H1 (cell line): ENCODE results near the gene FOXJ2. TPM values are rescaled to one million over a fixed set of nuclear protein-coding genes. Genes with fewer than 3 reads are reported as not detected.

ENCODE experiments used
- CREB1 ChIP-seq: IDR thresholded peaks from 2 replicates; pipeline ENCODE4 v1.6.1; 2012; ENCODE audit warnings: inconsistent platforms
- EGR1 ChIP-seq: IDR thresholded peaks from 2 replicates; pipeline ENCODE4 v1.6.1; 2011; ENCODE audit warnings: low read depth, low read length, borderline replicate concordance
- NANOG ChIP-seq: IDR thresholded peaks from 2 replicates; pipeline ENCODE4 v1.6.1; 2011; ENCODE audit warnings: low read length, low read depth, mild to moderate bottlenecking, inconsistent platforms; ENCODE audit not compliant: insufficient read depth, poor library complexity, severe bottlenecking
- YY1 ChIP-seq: IDR thresholded peaks from 2 replicates; pipeline ENCODE4 v1.6.1; 2011; ENCODE audit warnings: low read depth, mild to moderate bottlenecking, low read length
- polyA plus RNA-seq, 7 experiments: library from polyadenylated mRNA; depleted of rRNA in 3 of 7; stranded (reverse) in 5 of 7; unstranded in 2 of 7; fragments of >200 nt in 5 of 7; fragments of 200-250 nt in 2 of 7; gene quantifications; 1 replicate in 5 of 7; 2 replicates in 1 of 7; 4 replicates in 1 of 7; pipeline versions ENCODE4 v1.2.1 to v1.2.3, GENCODE V29; 2011 to 2013; ENCODE audit warnings: missing spikeins in 2 of 7, mixed read lengths in 2 of 7
- total RNA-seq: library from RNA; stranded (reverse); fragmentation: NEBNext Ultra II Directional; extraction: Animal tissue kit (Norgen Biotek cat#: 25700); gene quantifications from 2 replicates; pipeline ENCODE4 v1.2.1, GENCODE V29; 2021

Gene FOXJ2
- total and polyA plus RNA-seq, 2 of the 8 experiments (the other 6 are each of a cell fraction or from before 2014, with no cell fraction given) = 4.2 to 9.3 TPM

GRCh38 chr12:8093291-8093690, 60.8 kb downstream of the FOXJ2 start (continued):
- TF ChIP-seq YY1 (no peak), NANOG (no peak), CREB1 (no peak), EGR1 (no peak)
